Transverse colon (tissue), 4 donors: ENCODE measurements around the gene AFTPH. TPM values are rescaled to one million over a fixed set of nuclear protein-coding genes. Genes with fewer than 3 reads are reported as not detected.
"Not testable (repeated sequence)": the region's sequence is repeated elsewhere in the genome, so short reads cannot be mapped to it uniquely, and the experiment has no call there.

Experiments used
- DNase-seq: peaks from one replicate; pipeline ENCODE4 v3.0.0-alpha.2; 2019
- H3K27ac ChIP-seq, 4 donors: fragments of 200-600 bp; sonication (generic); 2 replicates each; pipeline ENCODE4 v1.5.1; 2016 to 2018; ENCODE audit warnings: inconsistent platforms in 4 of 4
- H3K27me3 ChIP-seq: fragments of 200-600 bp; sonication (generic); 2 replicates; pipeline ENCODE4 v1.5.1; 2017; ENCODE audit warnings: inconsistent platforms
- H3K36me3 ChIP-seq, 4 donors: fragments of 200-600 bp; sonication (generic); 2 replicates each; pipeline ENCODE4 v1.5.1; 2017 to 2019; ENCODE audit warnings: inconsistent platforms in 4 of 4
- H3K4me1 ChIP-seq, 4 donors: fragments of 200-600 bp; sonication (generic); 2 replicates each; pipeline ENCODE4 v1.5.1; 2017 to 2020; ENCODE audit warnings: inconsistent platforms in 4 of 4
- H3K4me3 ChIP-seq, 4 donors: fragments of 200-600 bp; sonication (generic); 1 replicate in 1 of 4; 2 replicates in 3 of 4; pipeline versions ENCODE4 v1.5.1 to v1.6.1; 2017 to 2019; ENCODE audit warnings: inconsistent platforms in 4 of 4
- H3K9me3 ChIP-seq, 2 donors: fragments of 200-600 bp; sonication (generic); 2 replicates each; pipeline ENCODE4 v1.5.1; 2017 to 2019; ENCODE audit warnings: inconsistent platforms in 2 of 2
- EP300 ChIP-seq: sonication (generic); formaldehyde crosslinking; IDR thresholded peaks from one replicate; pipeline ENCODE4 v1.6.1; 2017; ENCODE audit warnings: antibody characterized with exemption, low read depth
- POLR2A ChIP-seq: fragments of 450-650 bp; IDR thresholded peaks from one replicate; pipeline ENCODE4 v1.6.1; 2016; ENCODE audit warnings: antibody characterized with exemption, mild to moderate bottlenecking, moderate library complexity
- POLR2AphosphoS5 ChIP-seq, 3 donors: sonication (generic); formaldehyde crosslinking; IDR thresholded peaks; one replicate each; pipeline ENCODE4 v1.6.1; 2016; ENCODE audit warnings: antibody characterized with exemption in 3 of 3
- WGBS, 2 donors: methylation state at CpG; one replicate each; pipeline ENCODE4 v1.1.5; 2018; ENCODE audit warnings: low coverage in 1 of 2; 5-methylcytosine and 5-hydroxymethylcytosine counted together
- in situ Hi-C, 4 donors: fragments of 200-750 bp; cut with MboI; loops; one replicate each; pipeline versions ENCODE4 v1.15.0 to v1.15.1; 2017; ENCODE audit warnings: low sequenced_read_pairs in 3 of 4, low pct_ligation_motif_present in 1 of 4, low pct_unique_long_range_greater_than_20kb in 1 of 4
- intact Hi-C: fragments of 100-400 bp; cut with DNase I; formaldehyde crosslinking; loops from one replicate; pipeline ENCODE4 v1.15.1; 2023; ENCODE audit warnings: low total_unique reads
- total RNA-seq, 4 donors: library from RNA; depleted of rRNA; stranded (reverse); fragments of >200 nt; gene quantifications; one replicate each; pipeline ENCODE4 v1.1.0, GENCODE V29; 2016
- TF ChIP-seq, protein P1 (sequence below), 5 experiments: fragments of 200-600 bp in 3 of 5; fragments of 450-650 bp in 2 of 5; sonication (generic) in 3 of 5; IDR thresholded peaks; 1 replicate in 2 of 5; 2 replicates in 3 of 5; pipeline ENCODE4 v1.5.1; 2016 to 2017; ENCODE audit warnings: antibody characterized with exemption in 5 of 5, inconsistent platforms in 3 of 5, mild to moderate bottlenecking in 2 of 5, moderate library complexity in 1 of 5

AFTPH gene
- total RNA-seq, 4 donors from 2014 or later: 42.3 to 123 (median 70.2) TPM

DNA sequence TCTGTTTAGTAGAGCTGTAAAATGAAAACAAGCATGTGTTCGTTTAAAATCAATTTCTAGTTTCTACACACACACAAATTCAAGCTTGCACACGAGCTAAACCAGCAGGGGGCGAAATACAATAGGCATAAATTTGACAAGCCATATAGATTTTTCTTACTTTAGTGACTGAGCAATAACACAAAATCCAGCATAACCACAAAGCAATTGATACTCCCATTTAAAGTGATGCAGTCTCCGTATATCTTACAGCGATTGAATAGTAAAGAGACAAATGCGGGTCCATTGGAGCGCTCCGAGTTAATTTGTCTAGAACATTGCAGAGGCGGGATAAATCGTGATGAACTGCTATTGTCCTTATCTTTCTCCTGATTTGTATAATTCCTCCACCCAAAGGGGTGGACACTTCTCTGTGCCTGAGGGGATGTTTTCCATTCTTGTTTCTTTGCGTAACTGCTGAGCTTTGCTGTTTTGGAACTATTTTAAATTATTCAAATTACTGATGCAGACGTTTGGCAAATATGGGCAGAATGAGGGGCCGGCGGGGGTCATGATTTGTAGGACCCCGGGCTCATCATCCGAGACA lies 1.2 kb upstream of the AFTPH start:
- in situ Hi-C loops: no loop called here
- peak; percentile 75 for DNase-seq
- no peaks in the 10 kb centered on the region for H3K27me3 ChIP-seq
- H3K27ac ChIP-seq: peak overlapping the region; percentile 96 to 99 (median 98)
- H3K9me3 ChIP-seq: no peaks in the 10 kb centered on the region
- peak overlapping the region; percentile 17 to 95 (median 88) for H3K4me3 ChIP-seq
- 0 to 1% methylated on average over 9 to 16 of the region's 16 CpGs for WGBS, 2 donors
- no peak for TF ChIP-seq POLR2A
- TF ChIP-seq, protein P1, sequence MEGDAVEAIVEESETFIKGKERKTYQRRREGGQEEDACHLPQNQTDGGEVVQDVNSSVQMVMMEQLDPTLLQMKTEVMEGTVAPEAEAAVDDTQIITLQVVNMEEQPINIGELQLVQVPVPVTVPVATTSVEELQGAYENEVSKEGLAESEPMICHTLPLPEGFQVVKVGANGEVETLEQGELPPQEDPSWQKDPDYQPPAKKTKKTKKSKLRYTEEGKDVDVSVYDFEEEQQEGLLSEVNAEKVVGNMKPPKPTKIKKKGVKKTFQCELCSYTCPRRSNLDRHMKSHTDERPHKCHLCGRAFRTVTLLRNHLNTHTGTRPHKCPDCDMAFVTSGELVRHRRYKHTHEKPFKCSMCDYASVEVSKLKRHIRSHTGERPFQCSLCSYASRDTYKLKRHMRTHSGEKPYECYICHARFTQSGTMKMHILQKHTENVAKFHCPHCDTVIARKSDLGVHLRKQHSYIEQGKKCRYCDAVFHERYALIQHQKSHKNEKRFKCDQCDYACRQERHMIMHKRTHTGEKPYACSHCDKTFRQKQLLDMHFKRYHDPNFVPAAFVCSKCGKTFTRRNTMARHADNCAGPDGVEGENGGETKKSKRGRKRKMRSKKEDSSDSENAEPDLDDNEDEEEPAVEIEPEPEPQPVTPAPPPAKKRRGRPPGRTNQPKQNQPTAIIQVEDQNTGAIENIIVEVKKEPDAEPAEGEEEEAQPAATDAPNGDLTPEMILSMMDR (IDR thresholded peaks at IDR 0.05): peak; percentile 83 to 93 (median 85)
- TF ChIP-seq EP300: no peak
- no peak for TF ChIP-seq POLR2AphosphoS5 (IDR thresholded peaks at IDR 0.05)
- H3K36me3 ChIP-seq: no peaks in the 10 kb centered on the region
- intact Hi-C loops: no loop called here
- peaks cover 8 to 42% (median 14%) of the 10 kb centered on the region in 4 donors for H3K4me1 ChIP-seq

DNA sequence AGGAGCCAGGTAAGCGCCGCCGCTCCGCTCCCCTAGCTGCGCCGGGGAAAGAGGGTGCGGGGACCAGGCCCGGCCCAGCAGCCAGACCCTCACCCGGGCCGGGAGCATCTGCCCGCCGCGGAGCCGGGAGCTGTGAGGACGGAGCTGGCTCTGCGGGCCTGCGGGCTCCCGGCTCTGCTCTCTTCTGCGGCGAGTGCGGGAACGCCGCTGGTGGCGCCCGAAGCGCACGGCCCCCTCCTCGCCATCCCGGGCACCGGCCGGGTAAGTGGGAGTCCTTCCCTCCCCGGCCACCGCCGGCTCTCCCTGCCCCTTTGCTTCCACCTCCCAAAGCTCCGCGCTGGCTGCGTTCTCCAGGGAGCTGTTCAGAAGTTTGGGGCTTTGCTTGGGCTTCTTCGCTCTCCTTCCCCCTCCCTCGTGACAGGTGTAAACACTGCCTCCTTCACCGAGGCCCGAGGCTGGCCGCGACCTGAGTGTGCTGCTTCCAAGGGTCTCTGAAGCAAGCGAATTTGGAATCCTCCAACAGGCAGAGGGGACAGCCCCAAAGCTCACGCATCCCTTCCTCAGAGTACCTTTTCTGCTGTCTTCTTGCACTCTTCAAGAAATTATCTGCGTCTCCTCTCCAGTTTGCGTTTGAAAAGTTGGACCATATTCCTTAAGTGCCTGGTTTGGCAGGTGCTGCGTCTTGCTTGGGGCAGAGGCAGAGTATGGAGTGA lies 632 bp downstream of the AFTPH start:
- H3K4me1 ChIP-seq: peaks cover 8 to 45% (median 14%) of the 10 kb centered on the region in 4 donors
- peak overlapping the region; percentile 96 to 99 (median 98) for H3K27ac ChIP-seq
- 0% methylated on average over 1 to 47 of the region's 48 CpGs for WGBS, 2 donors
- no peak for TF ChIP-seq EP300
- TF ChIP-seq POLR2A: no peak
- TF ChIP-seq POLR2AphosphoS5 (IDR thresholded peaks at IDR 0.05): no peak
- TF ChIP-seq, protein P1 (IDR thresholded peaks at IDR 0.05): no peak
- peak overlapping the region; percentile 82 to 98 (median 94) for H3K4me3 ChIP-seq
- H3K27me3 ChIP-seq: no peaks in the 10 kb centered on the region
- in situ Hi-C loops (no loop called here), intact Hi-C loops (no loop called here)
- peak; percentile 38 for DNase-seq
- H3K9me3 ChIP-seq: no peaks in the 10 kb centered on the region
- no peaks in the 10 kb centered on the region for H3K36me3 ChIP-seq

DNA sequence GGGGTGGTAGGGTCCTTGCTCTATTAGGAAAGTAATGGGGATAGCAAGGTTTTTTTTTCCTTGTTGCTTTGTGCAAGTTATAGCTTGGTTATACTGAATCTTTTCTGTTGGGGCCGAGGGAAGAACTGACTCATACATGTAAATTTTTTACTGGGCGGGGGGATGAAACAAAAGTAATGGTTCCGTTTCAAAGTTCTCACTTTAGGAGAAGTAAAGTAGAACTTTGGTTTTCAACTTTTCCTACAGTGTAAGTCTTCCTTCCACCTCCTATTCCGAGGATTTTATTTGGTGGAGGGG lies 1.1 kb downstream of the AFTPH start:
- peak; percentile 11 for DNase-seq
- in situ Hi-C loops: no loop called here
- intact Hi-C loops: no loop called here

DNA sequence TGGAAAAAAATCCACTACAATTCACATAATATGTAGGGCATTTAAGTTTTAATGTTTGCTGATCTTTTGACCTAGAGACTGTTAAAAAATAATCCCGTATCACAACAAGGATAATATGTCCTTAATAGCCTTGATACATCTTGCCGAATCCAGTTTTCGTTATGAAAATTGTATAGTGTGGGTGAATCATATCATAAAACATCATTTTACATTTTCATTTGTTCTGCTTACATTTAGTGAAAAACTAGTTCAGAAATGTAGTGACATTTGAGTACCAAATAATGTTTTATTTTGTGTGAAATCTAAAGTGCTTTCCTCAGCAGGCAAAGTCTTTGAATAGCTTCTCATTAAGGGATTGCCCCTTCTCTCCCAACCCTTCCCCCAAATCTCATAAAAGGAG lies 1.9 kb downstream of the AFTPH start:
- Histone ChIP-seq H3K27ac (peak overlapping the region in 1 of 4 donors; percentile 98), H3K36me3 (no peaks in the 10 kb centered on the region), H3K4me3 (peak overlapping the region in 2 of 4 donors; percentile 82 to 94), H3K4me1 (peaks cover 8 to 45% (median 14%) of the 10 kb centered on the region in 4 donors), H3K9me3 (no peaks in the 10 kb centered on the region), H3K27me3 (no peaks in the 10 kb centered on the region)
- TF ChIP-seq EP300 (no peak), POLR2AphosphoS5 (IDR thresholded peaks at IDR 0.05) (no peak), POLR2A (no peak)
- TF ChIP-seq, protein P1 (IDR thresholded peaks at IDR 0.05): no peak
- DNase-seq: no peak
- in situ Hi-C loops: no loop called here
- intact Hi-C loops: no loop called here
- 27 to 31% methylated on average over 3 of the region's 3 CpGs for WGBS, 2 donors

More for the DNA sequence above, 1.1 kb downstream of the AFTPH start:
- WGBS, 2 donors: 4 to 6% methylated on average over 4 of the region's 4 CpGs
- Histone ChIP-seq H3K4me3 (peak overlapping the region; percentile 82 to 98 (median 94)), H3K4me1 (peaks cover 8 to 45% (median 14%) of the 10 kb centered on the region in 4 donors), H3K36me3 (no peaks in the 10 kb centered on the region), H3K27me3 (no peaks in the 10 kb centered on the region), H3K27ac (peak overlapping the region; percentile 96 to 99 (median 98)), H3K9me3 (no peaks in the 10 kb centered on the region)
- TF ChIP-seq POLR2AphosphoS5 (IDR thresholded peaks at IDR 0.05): peak in 2 of 3 donors; percentile 22 to 32
- TF ChIP-seq, protein P1 (IDR thresholded peaks at IDR 0.05): no peak

DNA sequence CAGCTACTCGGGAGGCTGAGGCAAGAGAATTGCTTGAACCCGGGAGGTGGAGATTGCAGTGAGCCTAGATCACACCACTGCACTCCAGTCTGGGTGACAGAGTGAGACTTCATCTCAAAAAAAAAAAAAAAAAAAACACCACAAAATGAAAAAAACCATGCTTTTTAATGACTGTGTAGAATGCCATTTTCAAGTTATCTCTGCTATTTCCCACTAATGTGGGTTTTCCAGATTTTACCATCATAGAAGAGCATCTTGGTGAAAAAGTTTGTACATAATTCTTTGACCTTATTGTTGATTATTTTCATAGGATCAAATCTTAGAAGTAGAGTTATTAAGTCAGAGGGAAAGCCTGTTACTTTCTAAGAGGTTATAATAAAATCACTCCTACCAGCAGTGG lies 6.8 kb downstream of the AFTPH start:
- DNase-seq, H3K36me3 ChIP-seq, H3K4me3 ChIP-seq, H3K9me3 ChIP-seq, H3K27me3 ChIP-seq, in situ Hi-C loops, H3K27ac ChIP-seq: not testable (repeated sequence)
- intact Hi-C loops: loop anchor here (1.0 kb wide), 1 partner anchor 23 kb away; no protein-coding TSS in a partner anchor
- 90 to 100% methylated on average over 2 of the region's 2 CpGs for WGBS, 2 donors
- peaks cover 8 to 37% (median 10%) of the 10 kb centered on the region in 4 donors for H3K4me1 ChIP-seq
